RWPE1 (cell line): Measurements from ENCODE around the gene PCDHA1.
"Not testable (repeated sequence)": the region's sequence is repeated elsewhere in the genome, so short reads cannot be mapped to it uniquely, and the experiment has no call there.

Source experiments
- CTCF ChIA-PET: fragments of 350-600 bp; sonication (Branson Sonifier 250); formaldehyde crosslinking; extraction: SDS; loops from one replicate; lab custom pipeline; 2021; lab: Yijun Ruan, JAX
- POLR2A ChIA-PET: fragments of 400-600 bp; formaldehyde crosslinking; extraction: SDS; loops from one replicate; lab custom pipeline; 2020; ENCODE audit warnings: antibody characterized with exemption; ENCODE audit not compliant: low non-redundant PET; lab: Yijun Ruan, JAX
- DNase-seq: peaks from one replicate; pipeline ENCODE4 v3.0.0; 2012; ENCODE audit warnings: low spot score
- H3K27ac ChIP-seq: fragments of 450-650 bp; 2 replicates; pipeline ENCODE4 v1.5.1; 2017
- TF ChIP-seq, protein P1 (sequence below): fragments of 450-650 bp; conservative IDR thresholded peaks from 2 replicates; pipeline ENCODE4 v1.5.1; 2017; ENCODE audit warnings: low read depth, mild to moderate bottlenecking

PCDHA1 gene

DNA sequence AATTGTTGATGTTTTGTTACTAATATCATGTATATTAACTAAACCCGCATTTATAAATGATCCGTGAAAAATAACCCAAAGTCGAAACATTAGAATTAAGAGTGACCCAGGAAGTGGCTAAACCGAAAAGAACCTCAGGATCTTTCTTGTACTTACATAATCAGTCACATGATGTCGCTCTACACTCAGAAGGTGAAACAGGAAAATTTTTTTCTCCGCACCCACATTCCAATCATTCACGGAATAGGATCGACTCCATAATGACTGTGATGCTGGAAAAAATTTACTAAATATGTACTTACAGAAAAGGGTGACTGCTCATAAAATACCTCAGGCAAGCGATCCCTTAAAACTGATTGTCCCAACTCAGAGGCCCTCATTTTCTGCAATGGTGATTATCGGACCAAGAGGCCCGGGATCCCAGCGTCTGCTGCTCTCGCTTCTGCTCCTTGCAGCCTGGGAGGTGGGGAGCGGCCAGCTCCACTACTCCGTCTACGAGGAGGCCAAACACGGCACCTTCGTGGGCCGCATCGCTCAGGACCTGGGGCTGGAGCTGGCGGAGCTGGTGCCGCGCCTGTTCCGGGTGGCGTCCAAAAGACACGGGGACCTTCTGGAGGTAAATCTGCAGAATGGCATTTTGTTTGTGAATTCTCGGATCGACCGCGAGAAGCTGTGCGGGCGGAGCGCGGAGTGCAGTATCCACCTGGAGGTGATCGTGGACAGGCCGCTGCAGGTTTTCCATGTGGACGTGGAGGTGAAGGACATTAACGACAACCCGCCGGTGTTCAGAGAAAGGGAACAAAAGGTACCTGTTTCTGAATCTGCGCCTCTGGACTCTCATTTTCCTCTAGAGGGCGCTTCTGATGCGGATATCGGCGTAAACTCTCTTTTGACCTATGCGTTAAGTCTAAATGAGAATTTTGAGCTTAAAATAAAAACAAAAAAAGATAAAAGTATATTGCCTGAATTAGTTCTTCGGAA, 89.4 kb downstream of the PCDHA1 start, which contains the start of gene PCDHA12:
PCDHA12 (plus strand) TSS at position 224 of the 981 bp plus-strand sequence; CDS start at position 389, 165 bp downstream.
- H3K27ac ChIP-seq: no peak within 1 kb of the TSS
- ChIA-PET CTCF (interaction anchor here (0.6 to 2.5 kb wide), 9 partner anchors 16 to 192 kb away, joined by 3 to 21 read pairs (median 4); partner anchors contain the start of gene PCDHAC1), POLR2A (no interaction called here)
- DNase-seq: peak; percentile 54
- TF ChIP-seq, protein P1, sequence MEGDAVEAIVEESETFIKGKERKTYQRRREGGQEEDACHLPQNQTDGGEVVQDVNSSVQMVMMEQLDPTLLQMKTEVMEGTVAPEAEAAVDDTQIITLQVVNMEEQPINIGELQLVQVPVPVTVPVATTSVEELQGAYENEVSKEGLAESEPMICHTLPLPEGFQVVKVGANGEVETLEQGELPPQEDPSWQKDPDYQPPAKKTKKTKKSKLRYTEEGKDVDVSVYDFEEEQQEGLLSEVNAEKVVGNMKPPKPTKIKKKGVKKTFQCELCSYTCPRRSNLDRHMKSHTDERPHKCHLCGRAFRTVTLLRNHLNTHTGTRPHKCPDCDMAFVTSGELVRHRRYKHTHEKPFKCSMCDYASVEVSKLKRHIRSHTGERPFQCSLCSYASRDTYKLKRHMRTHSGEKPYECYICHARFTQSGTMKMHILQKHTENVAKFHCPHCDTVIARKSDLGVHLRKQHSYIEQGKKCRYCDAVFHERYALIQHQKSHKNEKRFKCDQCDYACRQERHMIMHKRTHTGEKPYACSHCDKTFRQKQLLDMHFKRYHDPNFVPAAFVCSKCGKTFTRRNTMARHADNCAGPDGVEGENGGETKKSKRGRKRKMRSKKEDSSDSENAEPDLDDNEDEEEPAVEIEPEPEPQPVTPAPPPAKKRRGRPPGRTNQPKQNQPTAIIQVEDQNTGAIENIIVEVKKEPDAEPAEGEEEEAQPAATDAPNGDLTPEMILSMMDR: peak; percentile 12; the same call in 1 of the 2 replicates

DNA sequence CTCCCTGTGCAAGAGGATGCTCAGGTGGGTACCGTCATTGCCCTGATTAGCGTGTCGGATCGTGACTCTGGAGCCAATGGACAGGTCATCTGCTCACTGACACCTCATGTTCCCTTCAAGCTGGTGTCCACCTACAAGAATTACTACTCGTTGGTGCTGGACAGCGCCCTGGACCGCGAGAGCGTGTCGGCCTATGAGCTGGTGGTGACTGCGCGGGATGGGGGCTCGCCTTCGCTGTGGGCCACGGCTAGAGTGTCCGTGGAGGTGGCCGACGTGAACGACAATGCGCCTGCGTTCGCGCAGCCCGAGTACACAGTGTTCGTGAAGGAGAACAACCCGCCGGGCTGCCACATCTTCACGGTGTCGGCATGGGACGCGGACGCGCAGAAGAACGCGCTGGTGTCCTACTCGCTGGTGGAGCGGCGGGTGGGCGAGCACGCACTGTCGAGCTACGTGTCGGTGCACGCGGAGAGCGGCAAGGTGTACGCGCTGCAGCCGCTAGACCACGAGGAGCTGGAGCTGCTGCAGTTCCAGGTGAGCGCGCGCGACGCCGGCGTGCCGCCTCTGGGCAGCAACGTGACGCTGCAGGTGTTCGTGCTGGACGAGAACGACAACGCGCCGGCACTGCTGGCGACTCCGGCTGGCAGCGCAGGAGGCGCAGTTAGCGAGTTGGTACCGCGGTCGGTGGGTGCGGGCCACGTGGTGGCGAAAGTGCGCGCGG, 90.8 kb downstream of the PCDHA1 start:
- CTCF ChIA-PET: interaction anchor here (0.6 to 2.5 kb wide), 4 partner anchors 122 to 452 kb away, joined by 3 to 21 read pairs (median 4); no protein-coding TSS in a partner anchor
- POLR2A ChIA-PET, H3K27ac ChIP-seq, DNase-seq: not testable (repeated sequence)

DNA sequence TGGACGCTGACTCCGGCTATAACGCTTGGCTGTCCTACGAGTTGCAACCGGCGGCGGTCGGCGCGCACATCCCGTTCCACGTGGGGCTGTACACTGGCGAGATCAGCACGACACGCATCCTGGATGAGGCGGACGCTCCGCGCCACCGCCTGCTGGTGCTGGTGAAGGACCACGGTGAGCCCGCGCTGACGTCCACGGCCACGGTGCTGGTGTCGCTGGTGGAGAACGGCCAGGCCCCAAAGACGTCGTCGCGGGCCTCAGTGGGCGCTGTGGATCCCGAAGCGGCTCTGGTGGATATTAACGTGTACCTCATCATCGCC, 91.3 kb downstream of the PCDHA1 start:
- no peak overlapping the region for H3K27ac ChIP-seq
- ChIA-PET CTCF (interaction anchor here (1.0 kb wide), 1 partner anchor 451 kb away, joined by 5 read pairs; no protein-coding TSS in a partner anchor), POLR2A (no interaction called here)
- DNase-seq: no peak
- TF ChIP-seq, protein P1: no peak

DNA sequence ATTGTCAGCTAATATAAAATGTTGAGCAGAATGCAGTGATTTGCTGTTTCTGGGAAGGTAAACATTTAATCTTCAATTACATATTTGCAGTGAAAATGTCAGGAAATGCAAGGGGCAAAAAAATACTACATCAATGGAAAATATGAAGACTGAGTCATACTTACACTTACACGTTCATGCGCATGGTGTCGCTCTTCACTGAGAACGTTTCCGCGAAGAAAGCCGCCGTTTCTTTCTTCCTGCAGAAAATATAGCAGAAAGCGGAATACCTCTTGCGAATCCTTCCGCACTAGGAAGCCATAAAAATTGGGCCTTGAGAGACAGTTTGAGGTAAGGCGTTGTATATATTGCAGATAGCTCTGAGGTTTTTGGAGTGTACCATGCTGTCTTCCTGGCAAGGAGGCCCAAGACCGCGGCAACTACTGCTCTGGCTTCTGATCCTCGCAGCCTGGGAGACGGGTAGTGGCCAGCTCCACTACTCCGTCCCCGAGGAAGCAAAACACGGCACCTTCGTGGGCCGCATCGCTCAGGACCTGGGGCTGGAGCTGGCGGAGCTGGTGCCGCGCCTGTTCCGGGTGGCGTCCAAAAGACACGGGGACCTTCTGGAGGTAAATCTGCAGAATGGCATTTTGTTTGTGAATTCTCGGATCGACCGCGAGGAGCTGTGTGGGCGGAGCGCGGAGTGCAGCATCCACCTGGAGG, 96.1 kb downstream of the PCDHA1 start, which contains the start of gene PCDHA13:
PCDHA13 (plus strand) TSS at position 236 of the 702 bp plus-strand sequence; CDS start at position 381, 145 bp downstream.
- no peak within 1 kb of the TSS for H3K27ac ChIP-seq
- ChIA-PET POLR2A (no interaction called here), CTCF (interaction anchor here (0.6 to 4.0 kb wide), 20 partner anchors 9 to 1055 kb away, joined by 3 to 50 read pairs (median 4); partner anchors contain the start of genes PCDHA11, PCDHA8, PCDHAC1 and PCDHAC2)
- DNase-seq: peak; percentile 59
- TF ChIP-seq, protein P1: peak; percentile 78

DNA sequence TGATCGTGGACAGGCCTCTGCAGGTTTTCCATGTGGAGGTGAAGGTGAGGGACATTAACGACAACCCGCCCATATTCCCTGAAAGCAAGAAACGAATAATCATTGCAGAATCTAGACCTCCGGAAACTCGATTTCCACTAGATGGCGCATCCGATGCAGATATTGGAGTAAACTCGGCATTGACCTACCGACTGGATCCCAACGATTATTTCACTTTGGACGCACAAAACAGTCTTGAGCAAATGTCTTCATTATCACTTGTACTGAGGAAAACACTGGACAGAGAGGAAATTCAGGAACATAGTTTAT, 96.6 kb downstream of the PCDHA1 start:
- ChIA-PET CTCF (interaction anchor here (0.6 to 4.0 kb wide), 16 partner anchors 9 to 1054 kb away, joined by 3 to 50 read pairs (median 4); partner anchors contain the start of genes PCDHA11, PCDHA8, PCDHAC1 and PCDHAC2), POLR2A (no interaction called here)
- no peak overlapping the region for H3K27ac ChIP-seq
- peak; percentile 62 for DNase-seq
- TF ChIP-seq, protein P1: no peak

DNA sequence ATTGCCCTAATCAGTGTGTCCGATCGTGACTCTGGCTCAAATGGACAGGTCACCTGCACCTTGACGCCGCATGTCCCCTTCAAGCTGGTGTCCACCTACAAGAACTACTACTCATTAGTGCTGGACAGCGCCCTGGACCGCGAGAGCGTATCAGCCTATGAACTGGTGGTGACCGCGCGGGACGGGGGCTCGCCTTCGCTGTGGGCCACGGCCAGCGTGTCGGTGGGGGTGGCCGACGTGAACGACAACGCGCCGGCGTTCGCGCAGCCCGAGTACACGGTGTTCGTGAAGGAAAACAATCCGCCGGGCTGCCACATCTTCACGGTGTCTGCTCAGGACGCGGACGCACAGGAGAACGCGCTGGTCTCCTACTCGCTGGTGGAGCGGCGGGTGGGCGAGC, 97.4 kb downstream of the PCDHA1 start:
- H3K27ac ChIP-seq: no peak overlapping the region
- DNase-seq: no peak
- CTCF ChIA-PET: interaction anchor here (0.5 to 4.0 kb wide), 10 partner anchors 24 to 157 kb away, joined by 3 to 50 read pairs (median 4); partner anchors contain the start of genes PCDHA8 and PCDHAC1
- TF ChIP-seq, protein P1: no peak
- POLR2A ChIA-PET: no interaction called here
